Measurements from ENCODE around the gene KIRREL3.

The KIRREL3 gene

DNA sequence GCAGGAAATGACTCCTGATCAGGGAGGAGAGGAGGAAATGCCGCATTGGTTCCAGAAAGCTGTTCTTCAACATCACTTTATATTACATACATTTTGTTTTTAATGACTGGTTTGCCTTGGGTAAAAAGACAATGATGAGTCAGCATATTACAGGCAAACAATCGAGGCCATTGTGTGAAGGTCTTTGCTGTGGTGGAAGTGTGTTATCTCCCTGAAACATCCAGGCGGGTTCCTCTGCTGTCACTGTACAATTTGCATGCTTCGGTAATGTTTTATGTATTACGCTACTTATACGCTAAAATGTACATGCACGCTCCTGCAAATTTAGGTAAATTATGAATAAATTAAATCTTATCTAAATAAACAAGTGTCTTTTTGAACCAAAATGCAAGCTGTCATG lies 161.1 kb downstream of the KIRREL3 start:
- Histone ChIP-seq H3K9ac (ENCODE audit: low read length) (no peak overlapping the region), H3K36me3 (replicated peaks; ENCODE audit: low read depth, low read length) (no peaks in the 10 kb centered on the region), H3K4me3 (ENCODE audit: low read length) (no peak overlapping the region), H4K20me1 (ENCODE audit: insufficient read depth, low read length) (no peaks in the 10 kb centered on the region), H3K4me2 (ENCODE audit: low read length) (no peak overlapping the region), H3K27me3 (ENCODE audit: low read depth, low read length) (peaks cover 3% of the 10 kb centered on the region; the same call in 1 of the 2 replicates), H3K27ac (ENCODE audit: low read length) (no peak overlapping the region), H3K79me2 (ENCODE audit: low read length) (no peaks in the 10 kb centered on the region), H3K9me3 (ENCODE audit: insufficient read depth, low read length) (no peaks in the 10 kb centered on the region), H3K4me1 (ENCODE audit: low read length) (no peaks in the 10 kb centered on the region), H2AFZ (ENCODE audit: low read depth, low read length) (no peak overlapping the region)
- TF ChIP-seq EZH2phosphoT487 (IDR thresholded peaks at IDR 0.05; ENCODE audit: low read depth) (no peak), CTCF (IDR thresholded peaks at IDR 0.05; ENCODE audit: low read depth, low read length) (no peak)

- H4K20me1 ChIP-seq (ENCODE audit: insufficient read depth, low read length): no peaks in the 10 kb centered on the region
- H3K36me3 ChIP-seq (replicated peaks; ENCODE audit: low read depth, low read length): no peaks in the 10 kb centered on the region
- no peak overlapping the region for H3K9ac ChIP-seq (ENCODE audit: low read length)
- H3K4me2 ChIP-seq (ENCODE audit: low read length): no peak overlapping the region
- H3K27me3 ChIP-seq (ENCODE audit: low read depth, low read length): peaks cover 3% of the 10 kb centered on the region; the same call in 1 of the 2 replicates
- no peak overlapping the region for H2AFZ ChIP-seq (ENCODE audit: low read depth, low read length)
- H3K4me3 ChIP-seq (ENCODE audit: low read length): no peak overlapping the region
- TF ChIP-seq CTCF (IDR thresholded peaks at IDR 0.05; ENCODE audit: low read depth, low read length) (no peak), EZH2phosphoT487 (IDR thresholded peaks at IDR 0.05; ENCODE audit: low read depth) (no peak)
- H3K9me3 ChIP-seq (ENCODE audit: insufficient read depth, low read length): no peaks in the 10 kb centered on the region
- H3K27ac ChIP-seq (ENCODE audit: low read length): no peak overlapping the region
- no peaks in the 10 kb centered on the region for H3K79me2 ChIP-seq (ENCODE audit: low read length)
- no peaks in the 10 kb centered on the region for H3K4me1 ChIP-seq (ENCODE audit: low read length)
Observed at GRCh38 chr11:126838779-126839178, 161.8 kb downstream of the KIRREL3 start.

- H3K27ac ChIP-seq (ENCODE audit: low read length): no peak overlapping the region
Observed at GRCh38 chr11:126837581-126837980, 163.0 kb downstream of the KIRREL3 start.

DNA sequence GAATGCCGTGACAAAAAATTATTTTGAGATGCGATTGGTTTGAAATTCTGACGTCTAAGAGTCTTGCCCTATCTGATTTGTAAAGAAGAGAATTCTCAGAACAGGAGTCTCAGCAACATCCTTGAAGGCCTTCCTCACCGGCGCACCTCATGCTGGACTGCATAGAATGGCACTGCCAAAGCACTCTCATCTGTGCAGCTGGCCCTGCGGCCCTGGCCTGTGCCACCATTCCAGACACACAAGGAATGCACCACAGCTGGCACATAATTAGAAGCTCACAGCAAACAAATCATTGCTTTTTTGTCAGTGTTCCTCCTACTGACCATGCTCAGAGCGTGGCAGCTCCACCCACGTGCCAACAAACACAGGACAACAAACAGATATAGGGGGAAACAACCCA lies 166.0 kb downstream of the KIRREL3 start:
- H3K9me3 ChIP-seq (ENCODE audit: insufficient read depth, low read length): no peaks in the 10 kb centered on the region
- H3K4me3 ChIP-seq (ENCODE audit: low read length): no peak overlapping the region
- no peaks in the 10 kb centered on the region for H3K79me2 ChIP-seq (ENCODE audit: low read length)
- H3K36me3 ChIP-seq (replicated peaks; ENCODE audit: low read depth, low read length): no peaks in the 10 kb centered on the region
- no peak overlapping the region for H3K27ac ChIP-seq (ENCODE audit: low read length)
- peaks cover 3% of the 10 kb centered on the region; the same call in 1 of the 2 replicates for H3K27me3 ChIP-seq (ENCODE audit: low read depth, low read length)
- TF ChIP-seq EZH2phosphoT487 (IDR thresholded peaks at IDR 0.05; ENCODE audit: low read depth) (no peak), CTCF (IDR thresholded peaks at IDR 0.05; ENCODE audit: low read depth, low read length) (no peak)
- no peaks in the 10 kb centered on the region for H3K4me1 ChIP-seq (ENCODE audit: low read length)
- H2AFZ ChIP-seq (ENCODE audit: low read depth, low read length): no peak overlapping the region
- no peak overlapping the region for H3K4me2 ChIP-seq (ENCODE audit: low read length)
- H4K20me1 ChIP-seq (ENCODE audit: insufficient read depth, low read length): no peaks in the 10 kb centered on the region
- no peak overlapping the region for H3K9ac ChIP-seq (ENCODE audit: low read length)

More at GRCh38 chr11:126837581-126837980, 163.0 kb downstream of the KIRREL3 start:
- no peak for TF ChIP-seq EZH2phosphoT487 (IDR thresholded peaks at IDR 0.05; ENCODE audit: low read depth)
- TF ChIP-seq CTCF (IDR thresholded peaks at IDR 0.05; ENCODE audit: low read depth, low read length): no peak
- no peak overlapping the region for H3K4me2 ChIP-seq (ENCODE audit: low read length)
- H3K9ac ChIP-seq (ENCODE audit: low read length): no peak overlapping the region
- H2AFZ ChIP-seq (ENCODE audit: low read depth, low read length): no peak overlapping the region
- H3K9me3 ChIP-seq (ENCODE audit: insufficient read depth, low read length): no peaks in the 10 kb centered on the region
- H4K20me1 ChIP-seq (ENCODE audit: insufficient read depth, low read length): no peaks in the 10 kb centered on the region
- H3K4me3 ChIP-seq (ENCODE audit: low read length): no peak overlapping the region
- H3K79me2 ChIP-seq (ENCODE audit: low read length): no peaks in the 10 kb centered on the region
- H3K4me1 ChIP-seq (ENCODE audit: low read length): no peaks in the 10 kb centered on the region
- no peaks in the 10 kb centered on the region for H3K36me3 ChIP-seq (replicated peaks; ENCODE audit: low read depth, low read length)
- peaks cover 3% of the 10 kb centered on the region; the same call in 1 of the 2 replicates for H3K27me3 ChIP-seq (ENCODE audit: low read depth, low read length)
